ENCODE results near the gene PDE2A.
A peak's percentile ranks its signal among the peaks of the same experiment; 100 is the strongest.

PDE2A gene

GRCh38 chr11:72683782-72684200 is 9.6 kb upstream of the PDE2A start:
- peak; percentile 36 to 44 for DNase-seq (ENCODE audit: low read depth in 2 of 2)

GRCh38 chr11:72682858-72683243 is 8.6 kb upstream of the PDE2A start:
- no peak for DNase-seq (ENCODE audit: low read depth in 2 of 2)

GRCh38 chr11:72682238-72682857 is 8.1 kb upstream of the PDE2A start:
- DNase-seq (ENCODE audit: low read depth in 2 of 2): no peak

- no peak for DNase-seq (ENCODE audit: low read depth in 2 of 2)
These were observed 7.3 kb upstream of the PDE2A start for GRCh38 chr11:72681226-72682153.

GRCh38 chr11:72680624-72681158 is 6.5 kb upstream of the PDE2A start:
- no peak for DNase-seq (ENCODE audit: low read depth in 2 of 2)

- DNase-seq (ENCODE audit: low read depth in 2 of 2): no peak
These were observed 5.6 kb upstream of the PDE2A start for GRCh38 chr11:72679869-72680268.

GRCh38 chr11:72678524-72678923 is 4.3 kb upstream of the PDE2A start:
- no peak for DNase-seq (ENCODE audit: low read depth in 2 of 2)

- DNase-seq (ENCODE audit: low read depth in 2 of 2): peak; percentile 14 to 36
These were observed 2.7 kb upstream of the PDE2A start for GRCh38 chr11:72676861-72677341.

- DNase-seq (ENCODE audit: low read depth in 2 of 2): no peak
These were observed 999 bp upstream of the PDE2A start for GRCh38 chr11:72675221-72675620.

- no peak for DNase-seq (ENCODE audit: low read depth in 2 of 2)
These were observed 809 bp downstream of the PDE2A start for GRCh38 chr11:72673284-72673942.

GRCh38 chr11:72672597-72673238 is 1.5 kb downstream of the PDE2A start:
- no peak for DNase-seq (ENCODE audit: low read depth in 2 of 2)

GRCh38 chr11:72671152-72672099 is 2.8 kb downstream of the PDE2A start:
- DNase-seq (ENCODE audit: low read depth in 2 of 2): no peak

GRCh38 chr11:72670041-72670440 is 4.2 kb downstream of the PDE2A start:
- DNase-seq (ENCODE audit: low read depth in 2 of 2): no peak

- DNase-seq (ENCODE audit: low read depth in 2 of 2): no peak
These were observed 4.7 kb downstream of the PDE2A start for GRCh38 chr11:72669527-72669926.

- no peak for DNase-seq (ENCODE audit: low read depth in 2 of 2)
These were observed 5.4 kb downstream of the PDE2A start for GRCh38 chr11:72668629-72669347.

GRCh38 chr11:72665911-72666472 is 8.2 kb downstream of the PDE2A start:
- DNase-seq (ENCODE audit: low read depth in 2 of 2): no peak

GRCh38 chr11:72662036-72662435 is 12.2 kb downstream of the PDE2A start:
- DNase-seq (ENCODE audit: low read depth in 2 of 2): no peak

- DNase-seq (ENCODE audit: low read depth in 2 of 2): no peak
These were observed 12.7 kb downstream of the PDE2A start for GRCh38 chr11:72661486-72661885.

GRCh38 chr11:72658989-72659640 is 15.1 kb downstream of the PDE2A start:
- no peak for DNase-seq (ENCODE audit: low read depth in 2 of 2)

Measured in stimulated activated CD8-positive, alpha-beta memory T cell treated with anti-CD3 and anti-CD28 coated beads, Interleukin-7, amount 100 ng/mL, for 1 hour (primary cell).